ENCODE measurements around the gene IRF5.

DNA sequence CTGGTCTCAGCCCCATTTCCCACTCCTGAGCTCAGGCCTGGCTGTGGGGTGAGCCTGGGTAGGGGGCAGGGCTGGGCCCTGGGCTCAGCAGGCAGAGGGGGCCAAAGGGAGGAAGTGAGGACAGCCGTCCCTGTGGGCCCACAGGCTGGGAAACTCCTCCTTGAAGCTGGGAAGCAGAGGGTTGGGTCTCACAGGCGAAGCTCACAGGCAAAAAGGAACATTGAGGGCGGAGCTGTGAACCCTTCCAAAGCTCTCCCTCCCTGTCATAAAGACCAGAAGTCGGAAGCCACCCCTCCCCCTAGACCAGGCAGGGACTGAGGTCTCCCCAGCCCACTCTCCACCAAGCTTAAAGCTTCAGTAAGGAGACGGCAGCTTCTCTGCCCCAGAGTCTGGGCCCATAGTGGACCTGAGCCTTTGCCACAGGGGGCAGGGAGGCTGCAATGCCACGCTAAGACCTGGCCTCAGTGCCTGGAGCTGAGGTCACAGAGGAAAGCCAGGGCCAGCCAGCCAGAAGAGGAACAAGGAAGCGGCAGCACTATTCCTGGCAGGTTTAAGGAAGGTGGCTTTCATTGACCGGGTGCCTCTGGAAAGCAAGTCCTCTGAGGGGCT is 26.2 kb upstream of the IRF5 start:
- TF ChIP-seq, protein P1, sequence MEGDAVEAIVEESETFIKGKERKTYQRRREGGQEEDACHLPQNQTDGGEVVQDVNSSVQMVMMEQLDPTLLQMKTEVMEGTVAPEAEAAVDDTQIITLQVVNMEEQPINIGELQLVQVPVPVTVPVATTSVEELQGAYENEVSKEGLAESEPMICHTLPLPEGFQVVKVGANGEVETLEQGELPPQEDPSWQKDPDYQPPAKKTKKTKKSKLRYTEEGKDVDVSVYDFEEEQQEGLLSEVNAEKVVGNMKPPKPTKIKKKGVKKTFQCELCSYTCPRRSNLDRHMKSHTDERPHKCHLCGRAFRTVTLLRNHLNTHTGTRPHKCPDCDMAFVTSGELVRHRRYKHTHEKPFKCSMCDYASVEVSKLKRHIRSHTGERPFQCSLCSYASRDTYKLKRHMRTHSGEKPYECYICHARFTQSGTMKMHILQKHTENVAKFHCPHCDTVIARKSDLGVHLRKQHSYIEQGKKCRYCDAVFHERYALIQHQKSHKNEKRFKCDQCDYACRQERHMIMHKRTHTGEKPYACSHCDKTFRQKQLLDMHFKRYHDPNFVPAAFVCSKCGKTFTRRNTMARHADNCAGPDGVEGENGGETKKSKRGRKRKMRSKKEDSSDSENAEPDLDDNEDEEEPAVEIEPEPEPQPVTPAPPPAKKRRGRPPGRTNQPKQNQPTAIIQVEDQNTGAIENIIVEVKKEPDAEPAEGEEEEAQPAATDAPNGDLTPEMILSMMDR (IDR thresholded peaks at IDR 0.05) = no peak
- no peak for TF ChIP-seq POLR2A (IDR thresholded peaks at IDR 0.05)
- TF ChIP-seq POLR2AphosphoS5 (IDR thresholded peaks at IDR 0.05) = no peak
